GM12801 (cell line): Measurements from ENCODE around the gene PACS1.

Experiments
- TF ChIP-seq, protein P1 (sequence below): IDR thresholded peaks from one replicate; pipeline ENCODE4 v1.5.1; 2011; ENCODE audit warnings: control low read depth; ENCODE audit not compliant: insufficient read length; ENCODE audit errors: extremely low read depth

Gene PACS1

DNA sequence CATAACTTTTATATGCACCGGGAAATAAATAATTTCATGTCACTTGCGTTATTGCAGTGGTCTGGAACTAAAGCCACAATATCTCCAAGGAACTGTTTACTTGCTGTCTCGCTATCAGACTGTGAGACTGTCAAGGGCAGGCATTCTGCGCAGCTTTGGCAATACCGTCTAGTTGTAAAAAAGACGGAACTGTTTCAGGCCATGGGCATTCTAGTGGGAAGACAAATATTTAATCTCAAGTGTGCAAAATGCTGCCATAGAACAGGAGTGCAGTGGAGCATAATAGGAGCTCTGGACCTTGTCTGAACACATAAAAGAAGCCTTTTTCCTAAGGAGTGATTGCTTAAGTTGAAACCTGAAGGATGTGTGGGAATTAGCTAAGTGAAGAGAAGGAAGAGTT lies 53.8 kb downstream of the PACS1 start:
- TF ChIP-seq, protein P1, sequence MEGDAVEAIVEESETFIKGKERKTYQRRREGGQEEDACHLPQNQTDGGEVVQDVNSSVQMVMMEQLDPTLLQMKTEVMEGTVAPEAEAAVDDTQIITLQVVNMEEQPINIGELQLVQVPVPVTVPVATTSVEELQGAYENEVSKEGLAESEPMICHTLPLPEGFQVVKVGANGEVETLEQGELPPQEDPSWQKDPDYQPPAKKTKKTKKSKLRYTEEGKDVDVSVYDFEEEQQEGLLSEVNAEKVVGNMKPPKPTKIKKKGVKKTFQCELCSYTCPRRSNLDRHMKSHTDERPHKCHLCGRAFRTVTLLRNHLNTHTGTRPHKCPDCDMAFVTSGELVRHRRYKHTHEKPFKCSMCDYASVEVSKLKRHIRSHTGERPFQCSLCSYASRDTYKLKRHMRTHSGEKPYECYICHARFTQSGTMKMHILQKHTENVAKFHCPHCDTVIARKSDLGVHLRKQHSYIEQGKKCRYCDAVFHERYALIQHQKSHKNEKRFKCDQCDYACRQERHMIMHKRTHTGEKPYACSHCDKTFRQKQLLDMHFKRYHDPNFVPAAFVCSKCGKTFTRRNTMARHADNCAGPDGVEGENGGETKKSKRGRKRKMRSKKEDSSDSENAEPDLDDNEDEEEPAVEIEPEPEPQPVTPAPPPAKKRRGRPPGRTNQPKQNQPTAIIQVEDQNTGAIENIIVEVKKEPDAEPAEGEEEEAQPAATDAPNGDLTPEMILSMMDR: no peak

DNA sequence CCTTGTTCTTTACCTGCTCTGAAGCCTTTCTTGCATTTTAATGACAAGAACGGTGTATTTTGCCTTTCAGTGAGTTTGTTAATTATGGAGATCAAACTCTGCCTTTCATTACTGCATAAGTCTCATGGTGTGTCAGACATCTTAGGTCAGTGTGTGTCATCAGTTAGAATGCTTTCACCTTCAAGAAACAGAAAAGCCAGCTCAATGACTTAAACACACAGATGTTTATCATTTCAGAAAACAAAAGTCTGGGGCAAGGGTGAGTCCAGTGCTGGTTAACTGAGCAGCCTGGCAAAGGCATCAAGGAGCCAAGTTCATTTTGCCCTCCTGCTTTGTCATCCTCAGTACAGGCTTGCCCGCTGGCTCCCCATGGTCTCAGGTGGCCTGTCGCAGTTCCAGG lies 54.5 kb downstream of the PACS1 start:
- TF ChIP-seq, protein P1: no peak

DNA sequence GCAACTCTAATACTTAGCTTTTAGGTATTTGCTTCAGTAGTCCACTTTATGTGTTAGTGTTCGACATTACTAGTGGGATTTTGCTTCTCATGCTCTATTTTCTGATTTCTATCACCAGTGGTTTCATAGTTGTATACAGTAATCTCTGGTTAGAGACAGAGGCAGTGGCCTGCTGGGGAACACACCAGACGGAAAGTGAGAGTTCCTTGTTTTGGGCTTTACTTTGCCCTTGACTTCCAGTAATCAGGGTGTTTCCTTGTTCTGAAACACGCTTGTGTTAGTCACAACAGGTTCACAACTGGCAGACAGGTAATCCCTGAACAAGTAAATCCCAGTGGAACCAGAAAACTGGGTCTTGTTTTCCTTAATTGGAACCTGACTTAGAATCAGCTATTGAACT lies 56.0 kb downstream of the PACS1 start:
- TF ChIP-seq, protein P1: no peak

DNA sequence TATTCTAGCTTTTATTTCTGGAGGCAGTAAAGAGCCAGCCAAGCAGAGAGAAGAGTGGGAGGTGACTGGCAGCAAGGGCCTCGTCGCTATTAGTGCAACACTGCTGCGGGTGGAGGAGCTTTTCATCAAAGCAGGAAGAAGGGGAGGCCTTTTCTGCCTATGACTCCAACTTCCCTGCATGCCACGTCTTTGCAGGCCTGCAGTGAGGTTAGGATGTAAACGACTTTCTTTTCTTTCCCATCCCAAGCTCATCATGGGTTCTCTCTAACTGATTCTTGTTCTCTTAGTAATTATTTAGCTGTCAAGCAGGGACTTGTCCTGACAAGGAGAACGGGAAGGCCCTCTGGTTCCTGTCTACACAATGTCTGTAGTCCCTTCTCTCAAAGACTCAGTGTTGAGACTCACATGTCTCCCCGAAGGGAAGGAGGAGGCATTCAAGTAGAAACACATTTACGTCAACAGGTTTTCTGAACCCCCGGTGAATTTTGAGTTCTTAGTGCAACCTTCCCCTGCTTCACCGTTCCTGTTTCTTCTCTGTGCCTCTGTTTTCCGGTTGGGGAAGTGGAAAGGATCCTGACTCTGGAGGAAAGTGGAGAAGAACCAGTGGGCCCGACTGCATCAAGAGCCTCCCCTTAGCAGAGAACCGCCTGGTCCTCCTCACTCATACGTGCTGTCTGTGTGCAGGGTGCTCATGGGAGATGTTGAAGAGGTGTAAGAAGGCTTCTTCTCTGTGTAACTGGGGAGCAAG lies 56.9 kb downstream of the PACS1 start:
- TF ChIP-seq, protein P1: no peak

DNA sequence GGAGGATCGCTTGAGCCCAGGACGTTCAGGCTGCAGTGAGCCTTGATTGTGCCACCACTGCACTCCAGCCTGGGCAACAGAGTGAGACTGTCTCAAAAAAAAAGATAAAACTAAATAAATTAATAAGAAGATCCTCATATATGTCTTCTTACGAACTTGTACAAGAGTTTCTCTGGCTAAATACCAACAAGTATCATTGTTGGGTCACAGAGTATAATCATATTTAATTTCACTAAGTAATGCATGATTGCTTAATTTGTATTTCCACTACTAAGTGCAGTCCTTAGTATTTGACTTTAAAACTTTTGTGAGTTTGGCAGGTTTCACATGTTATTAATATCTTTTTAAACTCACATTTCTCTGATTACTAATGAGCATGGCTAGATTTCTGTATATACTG lies 60.9 kb downstream of the PACS1 start:
- TF ChIP-seq, protein P1: no peak

DNA sequence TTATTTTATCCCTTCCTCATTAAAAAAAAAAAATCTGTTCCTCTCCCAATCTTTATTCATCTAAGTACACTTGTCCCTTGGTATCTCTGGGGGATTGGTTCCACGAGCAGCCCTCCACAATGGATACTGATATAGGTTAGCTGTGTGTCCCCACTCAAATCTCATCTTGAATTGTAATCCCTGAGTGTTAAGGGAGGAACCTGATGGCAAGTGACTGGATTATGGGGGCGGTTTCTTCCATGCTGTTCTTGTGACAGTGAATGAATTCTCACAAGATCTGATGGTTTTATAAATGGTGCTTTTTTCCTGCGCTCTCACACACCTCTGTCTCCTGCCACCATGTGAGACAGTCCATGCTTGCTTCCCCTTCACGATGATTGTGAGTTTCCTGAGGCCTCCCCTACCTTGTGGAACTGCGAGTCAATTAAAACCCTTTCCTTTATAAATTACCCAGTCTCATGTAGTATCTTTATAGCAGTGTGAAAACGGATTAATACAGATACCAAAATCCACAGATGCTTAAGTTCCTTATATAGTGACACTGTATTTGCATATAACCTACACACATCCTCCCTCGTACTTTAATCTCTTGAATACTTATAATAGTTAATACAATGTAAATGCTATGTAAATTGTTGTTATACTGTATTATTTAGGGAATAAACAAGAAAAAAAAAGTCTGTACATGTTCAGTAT lies 62.0 kb downstream of the PACS1 start:
- TF ChIP-seq, protein P1: no peak

DNA sequence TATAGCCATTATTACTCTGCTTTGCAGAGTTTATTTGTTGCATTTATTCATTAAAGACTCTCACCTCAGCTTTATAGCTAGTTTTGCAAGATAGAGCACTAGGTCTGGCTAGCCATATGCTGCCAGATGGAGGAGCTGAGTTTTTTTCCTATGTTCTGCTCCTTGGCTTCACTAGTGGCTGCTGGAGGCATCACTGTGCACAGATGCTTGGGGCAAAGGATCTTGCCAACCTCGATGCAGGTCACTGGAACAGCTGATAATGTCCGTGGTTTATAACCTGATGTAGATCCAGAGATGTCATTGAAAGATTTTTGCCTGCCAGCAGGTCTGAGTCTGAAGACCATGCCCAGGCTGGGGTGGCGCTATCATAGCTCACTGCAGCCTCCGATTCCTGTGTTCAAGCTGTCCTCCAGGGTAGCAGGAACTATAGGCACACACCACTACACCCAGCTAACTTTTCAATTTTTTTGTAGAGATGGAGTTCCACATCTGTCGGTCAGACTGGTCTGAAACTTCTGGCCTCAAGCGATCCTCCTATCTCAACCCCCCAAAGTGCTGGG lies 63.2 kb downstream of the PACS1 start:
- TF ChIP-seq, protein P1: no peak
